Parathyroid adenoma (tissue), 2 donors: ENCODE data around the gene TMEFF1.

Experiments
- H2AFZ ChIP-seq: fragments of 300-600 bp; sonication (generic); one replicate; pipeline ENCODE4 v1.7.0; 2017; ENCODE audit warnings: antibody characterized with exemption, mild to moderate bottlenecking
- H3K27ac ChIP-seq: fragments of 300-600 bp; sonication (generic); one replicate; pipeline ENCODE4 v1.7.0; 2017
- H3K27me3 ChIP-seq: fragments of 300-600 bp; sonication (generic); one replicate; pipeline ENCODE4 v1.7.0; 2017; ENCODE audit warnings: low read length; ENCODE audit not compliant: control insufficient read depth, insufficient read depth
- H3K36me3 ChIP-seq: fragments of 300-600 bp; sonication (generic); one replicate; pipeline ENCODE4 v1.7.0; 2017; ENCODE audit warnings: low read length; ENCODE audit not compliant: control insufficient read depth, insufficient read depth
- H3K4me1 ChIP-seq: fragments of 300-600 bp; sonication (generic); one replicate; pipeline ENCODE4 v1.7.0; 2017; ENCODE audit warnings: control low read depth
- H3K4me2 ChIP-seq: fragments of 300-600 bp; sonication (generic); one replicate; pipeline ENCODE4 v1.7.0; 2017; ENCODE audit warnings: low read length
- H3K4me3 ChIP-seq: fragments of 300-600 bp; sonication (generic); one replicate; pipeline ENCODE4 v1.7.0; 2017; ENCODE audit warnings: low read depth, low read length
- H3K79me2 ChIP-seq: fragments of 300-600 bp; sonication (generic); one replicate; pipeline ENCODE4 v1.7.0; 2017; ENCODE audit warnings: control low read depth
- H3K9ac ChIP-seq: fragments of 300-600 bp; sonication (generic); one replicate; pipeline ENCODE4 v1.7.0; 2017; ENCODE audit warnings: mild to moderate bottlenecking
- H3K9me3 ChIP-seq: fragments of 300-600 bp; sonication (generic); one replicate; pipeline ENCODE4 v1.7.0; 2017; ENCODE audit warnings: low read length; ENCODE audit not compliant: control insufficient read depth
- CTCF ChIP-seq: fragments of 300-600 bp; sonication (generic); IDR thresholded peaks from one replicate; pipeline ENCODE4 v1.7.0; 2017; ENCODE audit warnings: antibody characterized with exemption, mild to moderate bottlenecking
- donor health status: primary hyperparathyroidism.

The TMEFF1 gene

GRCh38 chr9:100557053-100557452 is 84.1 kb downstream of the TMEFF1 start:
- H2AFZ ChIP-seq: no peak overlapping the region
- H3K4me3 ChIP-seq: no peak overlapping the region
- no peaks in the 10 kb centered on the region for H3K9me3 ChIP-seq
- H3K27ac ChIP-seq: no peak overlapping the region
- no peaks in the 10 kb centered on the region for H3K36me3 ChIP-seq
- H3K9ac ChIP-seq: no peak overlapping the region
- no peak overlapping the region for H3K4me2 ChIP-seq
- H3K4me1 ChIP-seq: no peaks in the 10 kb centered on the region
- no peak for TF ChIP-seq CTCF
- H3K27me3 ChIP-seq: no peaks in the 10 kb centered on the region
- no peaks in the 10 kb centered on the region for H3K79me2 ChIP-seq

DNA sequence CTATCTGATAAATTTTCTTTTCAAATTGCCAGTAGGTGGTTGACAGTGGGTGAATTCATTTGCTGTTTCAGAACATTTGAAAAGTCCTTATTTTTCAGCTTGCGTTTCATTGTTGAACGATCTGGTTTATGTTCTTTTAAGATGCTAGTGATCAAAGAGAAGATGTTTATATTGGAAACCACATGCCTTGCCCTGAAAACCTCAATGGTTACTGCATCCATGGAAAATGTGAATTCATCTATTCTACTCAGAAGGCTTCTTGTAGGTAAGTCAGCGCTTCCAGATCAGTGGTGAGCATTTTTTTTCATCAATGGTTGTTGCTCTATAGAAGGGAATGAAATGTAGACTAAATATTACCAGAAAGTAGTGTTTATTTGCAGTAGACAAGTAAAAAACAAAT is 88.3 kb downstream of the TMEFF1 start:
- no peaks in the 10 kb centered on the region for H3K36me3 ChIP-seq
- H3K27ac ChIP-seq: no peak overlapping the region
- no peak overlapping the region for H3K4me2 ChIP-seq
- no peak overlapping the region for H3K4me3 ChIP-seq
- no peaks in the 10 kb centered on the region for H3K4me1 ChIP-seq
- H3K27me3 ChIP-seq: no peaks in the 10 kb centered on the region
- no peaks in the 10 kb centered on the region for H3K79me2 ChIP-seq
- H3K9ac ChIP-seq: no peak overlapping the region
- H3K9me3 ChIP-seq: no peaks in the 10 kb centered on the region
- TF ChIP-seq CTCF: no peak
- H2AFZ ChIP-seq: no peak overlapping the region

GRCh38 chr9:100567856-100568255 is 94.9 kb downstream of the TMEFF1 start:
- TF ChIP-seq CTCF: no peak

GRCh38 chr9:100573655-100574260 is 100.8 kb downstream of the TMEFF1 start:
- no peak overlapping the region for H2AFZ ChIP-seq
- H3K27ac ChIP-seq: no peak overlapping the region
- H3K4me3 ChIP-seq: no peak overlapping the region
- H3K79me2 ChIP-seq: no peaks in the 10 kb centered on the region
- no peak overlapping the region for H3K9ac ChIP-seq
- H3K9me3 ChIP-seq: no peaks in the 10 kb centered on the region
- no peaks in the 10 kb centered on the region for H3K4me1 ChIP-seq
- H3K36me3 ChIP-seq: peaks cover 3% of the 10 kb centered on the region
- TF ChIP-seq CTCF: no peak
- no peak overlapping the region for H3K4me2 ChIP-seq
- H3K27me3 ChIP-seq: no peaks in the 10 kb centered on the region

More at GRCh38 chr9:100567856-100568255, 94.9 kb downstream of the TMEFF1 start:
- no peak overlapping the region for H3K27ac ChIP-seq
- H3K9me3 ChIP-seq: no peaks in the 10 kb centered on the region
- no peak overlapping the region for H2AFZ ChIP-seq
- no peaks in the 10 kb centered on the region for H3K4me1 ChIP-seq
- H3K4me2 ChIP-seq: no peak overlapping the region
- no peaks in the 10 kb centered on the region for H3K79me2 ChIP-seq
- H3K4me3 ChIP-seq: no peak overlapping the region
- no peak overlapping the region for H3K9ac ChIP-seq
- no peaks in the 10 kb centered on the region for H3K27me3 ChIP-seq
- peaks cover 3% of the 10 kb centered on the region for H3K36me3 ChIP-seq

- no peak overlapping the region for H3K4me2 ChIP-seq
- no peak overlapping the region for H2AFZ ChIP-seq
- no peak for TF ChIP-seq CTCF
- H3K27ac ChIP-seq: no peak overlapping the region
- no peaks in the 10 kb centered on the region for H3K4me1 ChIP-seq
- no peak overlapping the region for H3K4me3 ChIP-seq
- H3K79me2 ChIP-seq: no peaks in the 10 kb centered on the region
- no peaks in the 10 kb centered on the region for H3K9me3 ChIP-seq
- H3K27me3 ChIP-seq: no peaks in the 10 kb centered on the region
- no peak overlapping the region for H3K9ac ChIP-seq
- H3K36me3 ChIP-seq: no peaks in the 10 kb centered on the region
Measured at GRCh38 chr9:100575006-100575405, 102.1 kb downstream of the TMEFF1 start.
